Measurements from ENCODE around the gene DCAF5.

DCAF5 gene

DNA sequence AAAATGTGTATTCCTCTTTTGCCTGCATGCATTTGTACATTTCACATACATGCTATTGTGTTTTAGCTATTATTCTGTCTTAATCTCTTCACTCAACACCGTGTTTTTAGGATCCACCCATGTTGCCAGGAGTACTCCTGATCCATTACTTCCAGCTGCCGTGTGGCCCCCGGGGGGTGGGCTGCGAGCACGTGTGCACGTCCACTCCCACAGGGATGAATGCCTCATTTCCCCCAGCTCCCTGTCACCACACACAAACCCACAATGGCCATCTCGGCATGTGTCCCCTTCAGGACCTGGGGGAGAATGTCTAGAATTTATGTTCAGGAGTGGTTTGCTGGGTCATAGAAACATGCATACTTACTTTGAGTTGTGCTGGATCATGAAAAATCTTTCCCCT is 111.1 kb downstream of the DCAF5 start:
- H3K4me1 ChIP-seq (ENCODE audit: control insufficient read depth in 1 of 2, insufficient read depth in 1 of 2, low read depth in 1 of 2, low read length in 1 of 2), result peaks cover 54 to 56% of the 10 kb centered on the region in 2 experiments
- no peaks in the 10 kb centered on the region for H3K27me3 ChIP-seq
- TF ChIP-seq, protein P1, sequence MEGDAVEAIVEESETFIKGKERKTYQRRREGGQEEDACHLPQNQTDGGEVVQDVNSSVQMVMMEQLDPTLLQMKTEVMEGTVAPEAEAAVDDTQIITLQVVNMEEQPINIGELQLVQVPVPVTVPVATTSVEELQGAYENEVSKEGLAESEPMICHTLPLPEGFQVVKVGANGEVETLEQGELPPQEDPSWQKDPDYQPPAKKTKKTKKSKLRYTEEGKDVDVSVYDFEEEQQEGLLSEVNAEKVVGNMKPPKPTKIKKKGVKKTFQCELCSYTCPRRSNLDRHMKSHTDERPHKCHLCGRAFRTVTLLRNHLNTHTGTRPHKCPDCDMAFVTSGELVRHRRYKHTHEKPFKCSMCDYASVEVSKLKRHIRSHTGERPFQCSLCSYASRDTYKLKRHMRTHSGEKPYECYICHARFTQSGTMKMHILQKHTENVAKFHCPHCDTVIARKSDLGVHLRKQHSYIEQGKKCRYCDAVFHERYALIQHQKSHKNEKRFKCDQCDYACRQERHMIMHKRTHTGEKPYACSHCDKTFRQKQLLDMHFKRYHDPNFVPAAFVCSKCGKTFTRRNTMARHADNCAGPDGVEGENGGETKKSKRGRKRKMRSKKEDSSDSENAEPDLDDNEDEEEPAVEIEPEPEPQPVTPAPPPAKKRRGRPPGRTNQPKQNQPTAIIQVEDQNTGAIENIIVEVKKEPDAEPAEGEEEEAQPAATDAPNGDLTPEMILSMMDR (IDR thresholded peaks at IDR 0.05), result no peak

DNA sequence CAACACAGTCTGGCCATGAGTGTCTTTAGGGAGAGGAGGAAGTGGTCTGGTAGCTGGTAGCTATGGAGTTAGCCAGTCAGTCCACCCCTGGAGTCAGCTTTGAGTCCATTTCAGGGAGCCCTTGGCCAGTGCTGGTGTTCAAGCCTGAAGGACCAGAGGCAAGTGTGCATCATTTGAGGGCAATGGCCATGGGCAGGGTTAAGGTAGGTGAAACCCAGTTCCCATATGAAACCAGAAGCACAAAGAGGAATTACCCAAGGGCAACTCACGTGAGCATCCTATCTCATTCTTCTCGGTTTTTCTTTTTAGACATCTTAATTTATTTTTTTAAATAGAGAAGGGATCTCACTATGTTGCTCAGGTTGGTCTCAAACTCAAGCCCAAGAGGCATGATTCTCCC is 112.6 kb downstream of the DCAF5 start:
- Histone ChIP-seq H3K36me3 (no peaks in the 10 kb centered on the region), H3K4me1 (ENCODE audit: control insufficient read depth in 1 of 2, insufficient read depth in 1 of 2, low read depth in 1 of 2, low read length in 1 of 2) (peaks cover 40 to 41% of the 10 kb centered on the region in 2 experiments), H3K4me3 (ENCODE audit: low read depth in 1 of 2, low read length in 1 of 2) (no peak overlapping the region), H3K9me3 (no peaks in the 10 kb centered on the region), H3K27me3 (no peaks in the 10 kb centered on the region), H3K27ac (peak overlapping the region; percentile 43)
- TF ChIP-seq, protein P1 (IDR thresholded peaks at IDR 0.05), result no peak

More for the DNA sequence above, 111.1 kb downstream of the DCAF5 start:
- no peaks in the 10 kb centered on the region for H3K9me3 ChIP-seq
- H3K36me3 ChIP-seq, result no peaks in the 10 kb centered on the region
- H3K4me3 ChIP-seq (ENCODE audit: low read depth in 1 of 2, low read length in 1 of 2), result no peak overlapping the region
- H3K27ac ChIP-seq, result peak overlapping the region; percentile 91

DNA sequence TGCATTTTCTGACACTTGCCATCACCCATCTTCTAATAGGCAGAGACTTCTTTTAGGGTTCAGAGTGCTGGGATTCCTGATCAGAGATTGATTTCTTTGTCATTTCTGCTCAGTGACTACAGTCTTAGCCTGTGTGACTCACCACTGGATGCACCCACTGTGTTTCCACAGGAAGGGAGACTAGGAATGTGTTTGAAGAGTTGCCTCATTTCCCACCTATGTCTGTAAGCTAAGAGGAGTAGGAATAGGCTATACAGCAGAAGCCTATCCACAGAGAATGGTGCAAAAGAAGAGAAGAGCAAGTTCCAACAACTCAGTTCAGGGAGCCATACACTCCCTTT is 113.7 kb downstream of the DCAF5 start:
- no peak overlapping the region for H3K27ac ChIP-seq
- H3K27me3 ChIP-seq, result no peaks in the 10 kb centered on the region

DNA sequence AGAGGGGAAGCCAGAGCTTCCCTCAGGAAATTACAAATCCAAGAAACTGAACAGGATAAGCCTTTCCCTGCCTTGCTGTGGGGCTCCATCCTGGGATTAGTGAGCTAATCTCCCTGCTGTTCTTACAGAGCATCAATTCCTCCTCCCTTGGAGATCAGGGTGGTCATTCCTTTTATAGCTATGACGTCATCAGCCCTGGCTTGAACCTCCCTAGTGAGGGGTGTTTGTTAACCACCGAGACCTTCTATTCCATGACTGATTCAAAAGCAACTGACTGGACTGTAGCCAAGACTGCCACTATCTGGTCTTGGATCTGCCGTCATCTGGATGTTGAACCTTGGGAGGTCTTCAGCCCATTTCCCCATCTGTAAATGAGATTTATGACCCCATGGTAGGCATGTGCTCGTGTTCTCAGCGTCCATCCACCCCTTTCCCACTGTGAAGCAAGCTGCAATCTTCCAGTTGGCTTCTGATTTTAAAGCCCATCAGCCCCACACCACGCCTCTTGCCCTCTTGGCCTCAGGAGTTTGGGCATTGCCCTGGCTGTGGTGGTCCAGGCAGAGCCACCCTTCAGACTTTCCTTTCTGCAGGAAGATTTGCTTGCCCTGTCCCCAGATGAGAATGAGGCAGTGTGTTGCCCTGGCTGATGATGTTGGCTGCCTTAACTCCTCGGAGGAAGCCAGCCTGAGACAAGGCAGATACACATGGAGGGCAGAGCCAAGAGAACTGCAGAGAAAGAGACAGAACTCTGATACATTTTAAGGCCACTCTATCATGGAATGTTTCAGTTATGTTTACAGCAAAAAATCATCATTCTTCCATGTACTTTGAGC is 114.2 kb downstream of the DCAF5 start:
- H3K27ac ChIP-seq, result no peak overlapping the region
- H3K9me3 ChIP-seq, result no peaks in the 10 kb centered on the region
- no peaks in the 10 kb centered on the region for H3K36me3 ChIP-seq
- TF ChIP-seq, protein P1 (IDR thresholded peaks at IDR 0.05), result no peak
- H3K4me3 ChIP-seq (ENCODE audit: low read depth in 1 of 2, low read length in 1 of 2), result no peak overlapping the region
- peaks cover 23 to 24% of the 10 kb centered on the region in 2 experiments for H3K4me1 ChIP-seq (ENCODE audit: control insufficient read depth in 1 of 2, insufficient read depth in 1 of 2, low read depth in 1 of 2, low read length in 1 of 2)
- no peaks in the 10 kb centered on the region for H3K27me3 ChIP-seq

More for the DNA sequence above, 113.7 kb downstream of the DCAF5 start:
- Histone ChIP-seq H3K36me3 (no peaks in the 10 kb centered on the region), H3K4me1 (ENCODE audit: control insufficient read depth in 1 of 2, insufficient read depth in 1 of 2, low read depth in 1 of 2, low read length in 1 of 2) (peaks cover 29 to 30% of the 10 kb centered on the region in 2 experiments), H3K4me3 (ENCODE audit: low read depth in 1 of 2, low read length in 1 of 2) (no peak overlapping the region), H3K9me3 (no peaks in the 10 kb centered on the region)
- TF ChIP-seq, protein P1 (IDR thresholded peaks at IDR 0.05), result no peak

DNA sequence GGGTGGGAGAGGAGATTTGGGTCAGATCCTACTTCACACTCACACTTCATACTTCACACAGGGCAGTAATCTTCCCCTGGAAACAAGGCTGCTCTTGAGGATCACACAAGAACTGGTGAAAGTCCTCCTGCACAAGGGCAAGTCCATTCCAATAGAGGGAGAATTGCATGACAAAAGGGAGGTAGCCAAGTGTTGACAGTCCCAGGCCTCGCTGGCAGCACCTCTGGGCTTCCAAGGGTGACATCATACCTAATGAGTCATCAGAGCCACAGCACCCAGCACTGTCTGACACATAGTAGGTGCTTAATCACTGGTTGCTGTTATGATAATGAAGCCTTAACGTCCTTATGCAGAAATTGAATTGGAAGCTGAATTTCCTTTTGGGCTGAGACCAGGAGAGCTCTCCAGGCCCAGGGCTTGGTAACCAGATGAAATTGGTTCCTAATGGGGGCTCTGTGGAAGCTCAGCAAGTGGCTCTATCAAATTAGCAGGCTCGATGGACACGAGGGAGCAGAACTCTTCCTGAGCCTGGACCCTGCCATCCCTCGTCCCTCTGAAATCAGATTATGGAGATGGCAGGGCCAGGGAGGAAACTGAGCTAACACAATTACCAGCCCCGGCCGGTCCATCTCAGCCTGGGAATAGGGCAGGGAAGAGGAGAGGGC is 115.0 kb downstream of the DCAF5 start:
- TF ChIP-seq, protein P1 (IDR thresholded peaks at IDR 0.05), result no peak
- H3K4me1 ChIP-seq (ENCODE audit: control insufficient read depth in 1 of 2, insufficient read depth in 1 of 2, low read depth in 1 of 2, low read length in 1 of 2), result peaks cover 15 to 17% of the 10 kb centered on the region in 2 experiments
- H3K4me3 ChIP-seq (ENCODE audit: low read depth in 1 of 2, low read length in 1 of 2), result no peak overlapping the region
- H3K27ac ChIP-seq, result no peak overlapping the region
- no peaks in the 10 kb centered on the region for H3K36me3 ChIP-seq
- H3K27me3 ChIP-seq, result no peaks in the 10 kb centered on the region
- no peaks in the 10 kb centered on the region for H3K9me3 ChIP-seq

Measured in neutrophil (primary cell).